Right lung (tissue), 5 donors: Measurements from ENCODE around the gene EFTUD2. TPM values are rescaled to one million over a fixed set of nuclear protein-coding genes. Genes with fewer than 3 reads are reported as not detected.

Experiments used
- DNase-seq, 2 donors: peaks; one replicate each; pipeline ENCODE4 v3.0.0-alpha.2; 2013
- polyA plus RNA-seq, 5 donors: library from polyadenylated mRNA; unstranded; fragments of 120-200 nt; gene quantifications; one replicate each; pipeline versions ENCODE4 v1.2.1 to v1.2.3, GENCODE V29; 2013; ENCODE audit warnings: inconsistent platforms in 1 of 5, low replicate concordance in 1 of 5; ENCODE audit not compliant: insufficient read length in 5 of 5, insufficient read depth in 1 of 5

EFTUD2 gene
- polyA plus RNA-seq, 5 donors, result 77.7 to 95.7 (median 92.8) TPM

DNA sequence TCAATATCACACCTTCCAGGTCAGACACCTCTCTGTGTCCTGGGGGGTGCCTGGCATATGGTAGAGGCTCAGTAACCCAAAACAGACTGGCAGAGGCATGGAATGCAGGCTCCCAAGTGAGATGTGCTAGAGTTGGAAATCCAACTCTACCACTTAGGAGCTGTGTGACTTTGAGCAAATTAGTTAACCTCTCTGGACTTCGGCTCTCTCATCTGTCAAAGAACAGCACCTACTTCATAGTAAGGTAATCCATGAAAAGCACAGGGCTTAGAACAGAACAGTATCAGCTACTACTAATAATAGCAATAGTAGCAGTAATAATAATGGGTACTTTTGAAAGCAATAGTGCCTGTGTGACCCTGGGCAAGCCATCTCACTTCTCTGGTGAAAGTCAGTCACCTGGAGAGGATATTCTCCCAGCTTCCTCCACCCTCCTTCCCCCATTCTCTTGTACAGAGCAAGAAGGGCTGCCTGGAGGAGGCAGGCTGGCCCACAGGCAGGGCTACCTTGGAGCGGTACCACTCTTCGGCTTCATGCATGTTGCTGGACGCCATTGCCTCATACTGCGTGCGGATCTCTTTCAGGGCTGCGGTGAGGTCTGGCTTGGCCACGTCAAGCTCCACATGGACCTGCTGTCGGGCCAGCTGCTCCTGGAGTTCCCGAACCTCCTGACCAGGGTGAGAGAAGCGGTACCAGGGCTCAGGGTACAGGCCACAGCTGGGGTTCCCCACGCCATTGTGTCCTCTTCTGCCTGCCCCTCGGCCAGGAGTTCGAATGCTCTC lies 13.7 kb upstream of the EFTUD2 start:
- no peak for DNase-seq

DNA sequence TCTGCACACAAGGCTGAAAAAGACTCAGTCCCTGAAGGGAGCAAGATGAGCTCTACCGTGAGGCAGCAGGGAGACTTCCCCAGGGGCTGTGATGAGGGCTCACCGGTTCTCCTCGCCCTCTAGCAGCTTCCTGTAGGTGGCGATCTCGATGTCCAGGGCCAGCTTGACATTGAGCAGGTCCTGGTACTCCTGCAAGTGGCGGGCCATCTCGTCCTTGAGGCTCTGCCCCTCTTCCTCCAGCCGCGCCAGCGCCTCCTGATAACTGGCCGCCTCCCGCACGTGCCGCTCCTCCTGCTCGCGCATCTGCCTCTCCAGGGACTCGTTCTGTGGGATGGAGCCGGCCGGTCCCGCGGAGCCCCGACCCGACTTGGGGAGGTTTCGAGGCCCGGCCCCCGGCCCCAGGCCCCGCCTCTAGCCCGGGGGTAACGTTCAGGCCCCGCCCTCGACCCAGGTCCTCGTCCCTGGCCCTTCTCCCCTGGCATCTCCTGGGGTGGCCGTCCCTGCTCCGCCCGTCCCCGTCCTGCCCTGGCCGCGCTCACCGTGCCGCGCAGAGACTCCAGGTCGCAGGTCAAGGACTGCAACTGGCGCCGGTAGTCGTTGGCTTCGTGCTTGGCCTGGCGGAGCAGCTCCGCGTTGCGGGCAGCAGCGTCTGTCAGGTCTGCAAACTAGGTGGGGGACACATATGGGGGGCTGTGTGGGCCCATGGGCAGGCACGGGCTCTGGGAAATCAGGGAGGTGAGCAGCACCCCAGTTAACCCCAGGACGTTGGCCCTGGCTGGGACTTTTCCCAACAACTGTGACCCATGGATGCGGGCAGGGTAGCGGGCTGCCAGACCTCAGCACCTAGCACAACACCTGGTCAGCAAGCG lies 12.1 kb upstream of the EFTUD2 start:
- no peak for DNase-seq

DNA sequence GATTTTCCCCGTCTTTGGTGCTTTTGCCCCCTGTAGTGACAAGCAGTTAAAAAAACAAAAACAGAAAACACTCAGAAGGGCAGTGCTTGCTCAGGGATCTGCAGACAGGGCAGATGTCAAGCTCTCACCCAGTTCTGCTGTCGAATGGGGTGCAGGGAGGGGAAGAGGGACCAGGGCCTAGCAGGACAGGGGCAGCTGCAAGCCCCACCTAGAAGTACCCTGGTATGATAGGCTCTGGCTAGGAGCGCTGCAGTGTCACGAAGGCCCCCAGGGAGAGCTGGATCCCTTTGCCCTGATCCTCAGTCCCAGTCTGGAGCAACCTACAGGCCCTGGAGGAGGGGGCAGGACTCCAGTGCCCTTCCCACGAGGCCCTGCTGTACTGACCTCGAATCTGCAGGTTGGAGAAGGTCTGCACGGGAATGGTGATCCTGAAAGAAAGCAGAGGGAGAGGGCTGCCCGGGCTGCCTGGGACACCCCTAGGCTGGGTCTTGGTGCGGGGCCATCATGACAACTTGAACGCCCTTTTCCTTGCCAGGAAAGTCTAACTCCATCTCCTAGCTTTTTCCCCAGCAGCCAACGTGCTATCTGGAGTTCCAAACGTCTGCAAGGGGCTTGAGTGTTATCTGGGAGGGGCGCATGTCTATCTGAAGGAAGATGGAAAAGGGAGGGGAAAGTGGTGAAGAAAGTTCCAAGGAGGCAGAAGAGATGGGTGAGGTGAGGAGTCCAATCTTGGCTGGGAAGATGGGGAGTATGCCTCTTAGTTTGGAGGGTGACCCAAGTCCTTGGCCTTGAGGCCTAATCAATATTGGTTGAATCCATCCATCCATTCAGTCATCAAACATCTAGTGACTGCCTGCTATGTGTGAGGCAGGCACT lies 11.2 kb upstream of the EFTUD2 start:
- no peak for DNase-seq

DNA sequence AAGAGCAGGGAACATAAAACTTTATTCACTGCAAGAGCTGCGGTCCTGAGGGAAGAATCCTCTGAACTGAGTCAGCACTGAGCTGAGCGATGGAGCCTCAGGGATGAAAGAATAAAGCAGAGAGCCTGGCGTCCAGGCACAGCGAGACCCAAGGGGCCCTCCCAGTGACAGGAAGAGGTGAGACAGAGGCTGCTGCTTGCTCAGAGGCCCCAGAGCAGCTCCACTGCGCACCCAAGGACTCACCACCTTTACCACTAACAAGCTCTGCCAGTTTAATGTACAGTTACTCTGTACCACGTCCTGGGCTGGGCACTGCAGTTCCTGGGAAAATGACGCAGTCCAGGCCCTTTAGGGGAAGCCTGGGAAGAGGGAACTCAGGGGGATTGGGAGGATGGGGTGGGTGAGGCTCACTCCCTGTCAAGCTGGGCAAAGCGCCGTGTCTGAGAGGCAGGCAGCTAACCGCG lies 10.5 kb upstream of the EFTUD2 start:
- DNase-seq, result no peak

DNA sequence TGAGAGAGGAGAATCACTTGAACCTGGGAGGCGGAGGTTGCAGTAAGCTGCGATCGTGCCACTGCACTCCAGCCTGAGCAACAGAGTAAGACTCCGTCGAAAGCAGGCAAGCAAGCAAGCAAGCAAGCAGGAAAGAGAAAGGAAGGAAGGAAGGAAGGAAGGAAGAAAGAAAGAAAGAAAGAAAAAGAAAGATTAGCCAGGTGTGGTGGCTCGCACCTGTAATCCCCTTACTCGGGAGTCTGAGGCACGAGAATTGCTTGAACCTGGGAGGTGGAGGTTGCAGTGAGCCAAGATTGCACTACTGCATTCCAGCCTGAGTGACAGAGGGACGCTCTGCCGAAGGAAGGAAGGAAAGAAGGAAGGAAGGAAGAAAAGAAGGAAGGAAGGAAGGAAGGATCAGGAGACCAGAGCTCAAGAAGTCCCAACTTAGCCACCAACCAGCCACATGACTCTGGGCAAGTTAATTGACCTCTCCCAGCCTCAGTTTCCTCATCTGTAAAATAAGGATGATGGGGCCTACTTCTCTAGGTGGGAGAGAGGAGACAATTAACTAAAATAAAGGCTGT lies 9.6 kb upstream of the EFTUD2 start:
- DNase-seq, result no peak

DNA sequence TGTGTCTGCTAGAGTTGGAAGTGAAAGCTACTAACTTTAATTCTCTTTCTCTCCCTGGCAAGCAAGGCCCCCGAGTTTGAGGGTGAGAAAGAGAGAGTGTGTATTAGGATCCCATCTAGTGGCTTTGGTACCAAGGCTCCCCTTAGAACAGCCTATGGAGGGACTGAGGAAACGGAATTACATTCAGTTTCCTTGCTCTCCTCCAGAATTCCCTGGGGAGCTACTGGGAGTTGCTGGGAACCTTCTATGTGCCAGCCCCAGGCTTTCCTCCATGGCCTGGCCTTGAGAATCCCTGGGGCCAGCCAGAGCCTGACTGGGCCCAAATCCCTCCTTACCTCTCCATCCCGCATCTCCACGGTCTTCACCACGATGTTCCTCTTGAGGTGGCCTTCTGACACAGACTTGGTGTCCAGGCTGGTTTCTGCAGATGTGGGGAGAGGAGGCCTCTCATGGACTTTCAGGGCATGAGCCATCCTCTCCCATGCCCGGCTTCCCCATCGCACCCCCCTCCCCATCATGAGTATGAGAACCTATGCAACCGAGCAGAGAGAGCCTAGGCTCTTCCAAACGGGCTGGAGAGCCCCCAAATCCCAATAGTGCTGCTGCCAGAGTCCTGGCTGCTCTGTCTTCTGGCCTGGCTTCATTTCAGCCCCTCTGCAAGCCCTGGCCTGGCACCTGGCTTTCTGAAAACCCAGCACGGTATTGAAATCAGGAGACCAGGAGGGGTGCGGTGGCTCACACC lies 8.7 kb upstream of the EFTUD2 start:
- no peak for DNase-seq

DNA sequence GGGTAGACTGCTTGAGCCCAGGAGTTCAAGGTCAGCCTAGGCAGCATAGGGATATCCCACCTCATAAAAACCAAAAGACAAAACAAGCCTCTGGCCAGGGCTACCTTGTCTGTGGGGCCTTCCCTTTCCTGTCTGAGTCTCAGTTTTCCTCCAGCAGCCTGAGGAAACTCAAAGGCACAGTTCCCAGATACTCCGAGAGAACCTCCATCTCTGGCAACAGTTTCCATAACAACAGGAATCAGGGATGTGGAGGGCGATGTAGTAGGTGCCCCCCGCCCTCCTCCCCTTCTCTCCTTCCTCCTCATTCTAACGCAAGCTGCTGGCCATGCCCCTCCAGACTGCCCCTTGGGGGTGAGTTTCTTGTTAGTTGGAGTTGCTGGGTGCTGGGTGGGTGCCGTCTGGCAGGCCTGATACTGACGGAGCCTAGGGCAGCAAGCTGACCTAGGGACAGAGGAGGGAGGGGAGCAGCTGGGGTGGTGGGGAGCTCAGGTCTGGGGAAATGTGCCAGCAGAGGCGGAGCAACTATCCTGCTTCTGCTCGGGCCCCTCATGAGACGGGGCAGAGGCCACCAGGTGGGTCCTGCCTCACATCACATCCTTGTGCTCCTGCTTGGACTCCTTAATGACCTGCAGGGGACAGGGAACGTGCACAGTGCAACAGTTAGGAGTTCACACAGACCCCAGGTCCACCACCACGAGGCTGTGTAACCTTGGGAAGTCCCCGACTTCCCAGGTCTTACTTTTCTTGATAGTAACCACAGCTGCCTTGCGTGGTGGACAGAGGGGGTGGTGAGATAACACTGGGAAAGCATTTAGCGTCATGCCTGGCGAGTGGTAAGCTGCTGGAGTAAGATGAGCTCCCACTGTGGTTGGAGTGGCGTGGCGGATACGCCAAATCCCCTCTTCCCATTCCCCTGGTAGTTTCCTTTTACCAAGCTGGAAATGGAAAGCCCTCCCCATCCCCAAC lies 7.8 kb upstream of the EFTUD2 start:
- no peak for DNase-seq

DNA sequence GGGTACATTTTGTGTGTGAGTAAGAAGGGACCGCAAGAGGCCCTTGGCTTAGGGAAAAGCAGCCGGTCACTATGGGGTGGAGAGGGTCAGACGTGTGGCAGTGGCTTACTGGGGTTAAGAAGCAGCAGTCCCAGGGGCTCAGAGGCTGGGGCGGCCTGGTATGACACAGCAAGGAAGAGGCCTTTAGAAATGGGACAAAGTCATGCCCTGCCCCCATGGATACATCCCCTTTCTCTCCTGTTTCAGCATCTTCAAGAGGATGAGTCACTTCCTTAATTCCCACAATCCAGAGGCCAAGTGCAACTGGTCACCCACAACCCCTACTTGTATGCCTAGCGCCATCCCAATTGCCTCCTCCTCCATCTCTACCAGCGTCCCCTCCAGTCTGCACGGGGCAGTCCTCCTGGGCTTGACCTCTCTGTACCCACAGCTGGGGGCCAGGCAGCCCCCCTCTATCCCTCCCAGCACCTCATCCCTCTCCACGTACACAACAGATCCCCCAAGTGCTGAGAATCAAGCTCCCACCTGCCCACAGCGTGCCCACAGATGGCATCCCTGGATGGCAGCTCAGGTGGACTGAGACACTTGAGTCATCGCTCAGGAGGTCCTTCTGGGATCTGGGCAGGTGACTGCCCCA lies 6.9 kb upstream of the EFTUD2 start:
- no peak for DNase-seq

DNA sequence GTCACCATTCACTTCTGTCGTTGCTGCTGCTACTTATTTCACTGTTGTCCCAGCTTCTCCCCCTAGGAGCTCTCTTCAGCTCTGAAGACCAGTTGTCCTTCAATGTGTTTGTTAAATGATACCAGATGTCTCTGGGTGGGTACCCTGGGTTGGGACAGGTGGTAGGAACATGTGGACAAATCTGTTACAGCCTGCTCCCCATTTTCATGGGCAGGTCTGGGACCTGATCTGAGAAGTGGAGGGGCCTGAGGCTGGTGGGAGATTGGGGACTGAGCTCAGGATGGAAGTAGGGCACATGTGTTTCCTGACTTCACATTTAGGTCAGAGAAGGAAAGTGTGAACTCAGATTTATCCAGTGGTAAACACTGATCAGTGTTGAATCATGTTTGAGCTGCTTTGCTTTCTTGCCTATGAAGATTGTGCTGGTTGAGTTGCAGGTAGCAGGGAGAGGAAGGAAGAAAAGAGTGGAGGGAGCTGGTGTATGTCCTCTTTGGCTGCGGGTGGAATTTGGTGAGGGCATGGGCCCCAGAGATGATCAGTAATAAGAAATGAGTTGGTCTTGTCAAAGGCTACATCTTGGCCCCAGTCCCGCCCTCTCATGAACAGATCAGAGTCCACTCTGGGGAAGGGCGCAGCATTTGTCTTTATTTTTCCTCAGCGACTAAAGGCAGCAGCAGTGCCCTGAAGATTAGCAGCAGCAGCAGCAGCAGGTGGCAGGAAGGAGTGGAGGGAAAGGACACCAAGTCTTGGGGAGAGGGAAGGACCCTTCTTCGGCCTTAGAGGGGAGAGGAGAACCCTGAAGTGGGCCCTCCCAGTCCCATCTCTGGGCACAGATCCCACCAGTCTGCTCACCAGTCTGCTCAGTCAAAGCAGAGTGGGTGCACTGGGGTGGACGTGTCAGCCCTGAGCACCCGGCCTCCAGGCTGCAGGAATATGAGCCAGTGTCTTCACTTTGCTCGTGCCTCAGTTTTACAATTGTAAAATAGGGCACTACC lies 6.1 kb upstream of the EFTUD2 start:
- DNase-seq, result no peak

DNA sequence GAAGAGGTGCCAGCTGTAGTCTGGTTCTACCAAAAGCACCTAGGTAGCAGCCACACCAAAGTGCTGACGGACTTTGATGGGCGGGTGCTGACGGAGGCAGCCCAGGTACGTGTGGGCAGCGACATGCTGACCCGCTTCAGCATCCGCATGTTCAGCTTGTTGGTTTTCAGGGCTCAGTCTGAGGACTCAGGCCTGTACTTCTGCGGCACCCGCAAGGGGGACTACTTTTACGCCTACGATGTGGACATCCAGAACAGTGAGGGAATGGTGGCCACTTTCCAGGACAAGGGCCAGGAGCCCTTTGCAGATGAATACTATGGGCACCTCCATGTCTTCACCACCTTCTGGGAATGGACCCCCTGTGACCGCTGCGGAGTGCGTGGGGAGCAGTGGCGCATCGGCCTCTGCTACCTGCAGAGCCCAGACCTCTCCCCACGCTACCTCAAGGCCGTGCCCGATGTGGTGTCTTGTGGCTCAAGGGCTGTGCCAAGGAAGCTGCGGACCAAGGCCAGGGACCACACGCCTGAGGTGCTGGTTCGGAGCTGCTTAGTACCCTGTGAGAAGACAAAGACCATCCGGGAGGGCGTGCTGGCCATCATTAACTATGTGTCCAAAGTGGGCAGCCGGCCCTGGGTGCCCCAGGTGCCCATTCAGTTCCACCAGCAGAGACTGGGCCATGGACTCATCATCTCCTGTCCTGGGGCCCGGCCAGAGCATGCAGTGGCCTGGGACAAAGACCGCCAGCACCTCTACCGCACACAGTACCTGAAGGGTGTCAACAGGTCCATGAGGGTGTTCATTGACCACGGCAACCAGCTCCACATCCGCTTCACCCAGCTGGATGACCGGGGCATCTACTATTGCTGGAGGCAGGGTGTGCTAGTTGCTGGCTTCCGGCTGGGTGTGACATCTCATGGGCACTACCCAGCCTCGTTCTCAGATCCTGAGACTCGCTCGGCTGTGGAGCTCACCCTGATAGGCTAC lies 5.0 kb upstream of the EFTUD2 start:
- no peak for DNase-seq

DNA sequence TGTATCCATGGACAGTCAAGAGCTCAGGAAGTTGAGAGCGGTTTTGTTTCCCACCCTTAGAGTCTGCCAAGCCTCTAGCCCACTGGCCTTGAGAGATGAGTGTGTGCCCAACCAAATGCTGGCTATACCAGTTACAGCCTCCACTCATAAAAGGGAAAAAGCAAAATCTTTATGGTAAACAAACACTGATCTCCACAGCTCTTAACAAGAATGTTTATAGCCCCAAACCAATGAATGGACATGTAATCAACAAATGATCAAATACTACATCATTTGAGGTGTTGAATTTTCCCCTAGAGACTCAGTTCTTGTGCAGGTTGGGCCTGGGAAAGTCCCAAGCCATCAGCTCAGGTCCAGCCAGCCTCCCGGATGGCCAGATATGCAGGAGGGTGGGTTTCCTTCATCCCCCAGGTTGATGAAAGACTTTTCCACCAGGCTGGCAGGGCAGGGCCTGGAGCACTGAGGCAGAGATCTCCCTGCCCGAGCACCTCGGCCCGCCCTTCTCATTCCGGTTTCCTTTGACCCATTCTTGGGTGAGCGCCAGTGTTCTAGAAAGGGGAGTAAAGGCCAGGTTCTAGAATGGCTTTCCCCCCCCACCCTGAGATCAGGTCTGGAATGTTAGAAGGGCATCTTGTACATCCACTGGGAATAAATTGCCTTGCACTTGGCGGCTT lies 3.9 kb upstream of the EFTUD2 start:
- no peak for DNase-seq

DNA sequence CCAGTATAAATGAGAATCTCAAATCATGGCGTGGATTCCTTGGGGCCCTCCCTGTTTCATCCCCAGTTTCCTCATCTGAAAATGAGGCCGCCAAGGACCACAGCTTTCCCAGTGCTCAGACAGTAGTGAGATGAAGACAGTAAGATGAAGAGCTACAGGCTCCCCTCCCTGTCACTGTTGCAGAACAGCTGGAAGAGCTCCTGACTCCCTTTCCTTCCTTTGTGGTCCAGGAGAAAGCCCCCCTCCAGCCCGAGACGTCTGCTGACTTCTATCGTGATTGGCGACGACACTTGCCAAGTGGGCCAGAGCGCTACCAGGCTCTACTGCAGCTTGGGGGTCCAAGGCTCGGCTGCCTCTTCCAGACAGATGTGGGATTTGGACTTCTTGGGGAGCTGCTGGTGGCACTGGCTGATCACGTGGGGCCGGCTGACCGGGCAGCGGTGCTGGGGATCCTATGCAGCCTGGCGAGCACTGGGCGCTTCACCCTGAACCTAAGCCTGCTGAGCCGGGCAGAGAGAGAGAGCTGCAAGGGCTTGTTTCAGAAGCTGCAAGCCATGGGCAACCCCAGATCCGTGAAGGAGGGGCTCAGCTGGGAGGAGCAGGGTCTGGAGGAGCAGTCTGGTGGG lies 3.0 kb upstream of the EFTUD2 start:
- DNase-seq, result no peak

DNA sequence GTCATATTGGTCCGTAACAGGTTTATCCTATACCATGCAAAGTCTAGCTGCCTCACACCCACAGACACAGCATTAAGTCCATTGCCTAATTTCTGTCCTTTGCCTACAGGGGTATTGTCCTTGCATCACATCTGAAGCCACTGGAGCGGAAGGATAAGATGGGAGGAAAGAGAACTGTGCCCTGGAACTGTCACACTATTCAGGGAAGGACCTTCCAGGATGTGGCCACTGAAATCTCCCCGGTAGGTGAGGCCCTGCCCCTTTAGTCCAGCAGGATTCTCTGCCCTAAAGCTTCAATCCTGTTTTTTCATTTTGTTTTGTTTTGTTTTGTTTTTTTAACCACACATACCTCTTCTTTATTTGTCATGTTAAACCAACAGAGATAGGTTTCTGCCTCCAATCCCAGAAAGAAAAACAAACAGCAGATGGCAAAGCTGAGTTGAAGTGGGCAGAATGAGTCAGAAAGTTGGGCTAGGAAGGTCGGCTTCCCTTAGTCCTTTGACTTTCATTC lies 2.2 kb upstream of the EFTUD2 start:
- DNase-seq, result no peak

DNA sequence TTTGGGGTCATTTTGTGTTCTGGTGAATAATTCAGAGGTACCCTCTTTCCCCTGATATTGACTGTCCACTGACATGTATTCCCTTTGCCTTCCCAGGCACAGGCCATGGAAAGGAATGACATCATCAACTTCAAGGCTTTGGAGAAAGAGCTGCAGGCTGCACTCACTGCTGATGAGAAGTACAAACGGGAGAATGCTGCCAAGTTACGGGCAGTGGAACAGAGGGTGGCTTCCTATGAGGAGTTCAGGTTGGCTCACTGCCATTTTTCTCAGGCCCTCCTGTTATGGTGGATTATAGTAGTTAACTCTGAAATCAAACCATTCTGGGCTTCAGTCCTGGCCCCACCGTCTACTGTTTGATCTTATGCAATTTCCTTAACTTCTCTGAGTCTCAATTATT lies 1.6 kb upstream of the EFTUD2 start:
- no peak for DNase-seq

DNA sequence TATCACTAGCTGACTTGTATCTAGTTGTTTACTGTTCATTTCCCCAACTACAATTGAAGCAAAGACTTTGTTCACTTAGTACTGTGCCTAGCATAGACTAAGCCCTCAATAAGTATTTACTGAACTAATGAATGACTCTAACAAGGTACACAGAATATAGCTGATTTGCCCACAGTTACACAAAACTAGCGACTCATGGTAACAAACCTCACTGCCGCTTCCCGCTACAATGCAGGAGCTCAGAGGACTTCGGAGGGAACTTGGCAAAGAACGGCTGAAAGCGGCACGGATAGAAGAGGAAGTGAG lies 524 bp downstream of the EFTUD2 start:
- DNase-seq, result no peak

DNA sequence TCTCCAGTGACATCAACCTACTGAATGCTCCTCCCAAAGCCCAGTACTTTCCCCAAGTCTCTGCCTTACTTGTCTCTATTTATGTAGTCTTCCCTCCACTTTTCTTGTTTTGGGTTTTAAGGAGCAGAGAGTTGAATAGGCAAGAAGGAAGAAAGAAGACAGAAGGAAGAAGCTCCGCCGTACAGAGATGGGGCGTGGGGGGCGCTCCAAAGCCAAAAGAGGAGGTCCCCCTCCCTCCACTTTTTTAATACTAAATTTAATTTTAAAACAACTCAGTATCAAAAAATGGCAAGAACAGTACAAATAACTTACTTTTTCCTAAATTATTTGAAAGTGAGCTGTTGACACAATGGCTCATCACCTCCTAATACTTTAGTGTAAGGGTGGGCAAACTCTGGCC lies 4.6 kb downstream of the EFTUD2 start:
- no peak for DNase-seq
